Measurements from ENCODE around the gene GTPBP3. TPM values are rescaled to one million over a fixed set of nuclear protein-coding genes. Genes with fewer than 3 reads are reported as not detected.
A peak's percentile ranks its signal among the peaks of the same experiment; 100 is the strongest.

The GTPBP3 gene
- total RNA-seq, 1 donor from 2014 or later: 10.8 TPM

GRCh38 chr19:17324357-17325114 is 12.8 kb upstream of the GTPBP3 start:
- Histone ChIP-seq H3K27me3 (ENCODE audit: low read depth) (no peaks in the 10 kb centered on the region), H3K27ac (replicated peaks) (no peak overlapping the region), H3K4me3 (no peak overlapping the region), H3K36me3 (peaks cover 40% of the 10 kb centered on the region), H3K4me1 (peaks cover 12% of the 10 kb centered on the region), H3K9me3 (replicated peaks) (no peaks in the 10 kb centered on the region)
- no peak for DNase-seq
- intact Hi-C loops (cut with micrococcal nuclease): no loop called here
- TF ChIP-seq CTCF (IDR thresholded peaks at IDR 0.05; ENCODE audit: borderline replicate concordance): no peak

- intact Hi-C loops (cut with micrococcal nuclease): no loop called here
- H3K27ac ChIP-seq (replicated peaks): no peak overlapping the region
- TF ChIP-seq CTCF (IDR thresholded peaks at IDR 0.05; ENCODE audit: borderline replicate concordance): no peak
- no peak for DNase-seq
- H3K4me1 ChIP-seq: peaks cover 12% of the 10 kb centered on the region
- H3K9me3 ChIP-seq (replicated peaks): no peaks in the 10 kb centered on the region
- no peak overlapping the region for H3K4me3 ChIP-seq
- H3K27me3 ChIP-seq (ENCODE audit: low read depth): no peaks in the 10 kb centered on the region
- H3K36me3 ChIP-seq: peaks cover 34% of the 10 kb centered on the region
Observed at GRCh38 chr19:17325133-17325532, 12.2 kb upstream of the GTPBP3 start.

GRCh38 chr19:17325881-17326594 is 11.3 kb upstream of the GTPBP3 start:
- DNase-seq: no peak
- Histone ChIP-seq H3K4me3 (no peak overlapping the region), H3K27ac (replicated peaks) (peak overlapping the region; percentile 23), H3K36me3 (peaks cover 26% of the 10 kb centered on the region), H3K4me1 (peaks cover 12% of the 10 kb centered on the region), H3K9me3 (replicated peaks) (no peaks in the 10 kb centered on the region), H3K27me3 (ENCODE audit: low read depth) (no peaks in the 10 kb centered on the region)
- no peak for TF ChIP-seq CTCF (IDR thresholded peaks at IDR 0.05; ENCODE audit: borderline replicate concordance)
- intact Hi-C loops (cut with micrococcal nuclease): no loop called here

GRCh38 chr19:17326595-17326966 is 10.8 kb upstream of the GTPBP3 start:
- peaks cover 12% of the 10 kb centered on the region for H3K4me1 ChIP-seq
- H3K36me3 ChIP-seq: peaks cover 21% of the 10 kb centered on the region
- no peak for DNase-seq
- intact Hi-C loops (cut with micrococcal nuclease): no loop called here
- H3K9me3 ChIP-seq (replicated peaks): no peaks in the 10 kb centered on the region
- H3K27me3 ChIP-seq (ENCODE audit: low read depth): no peaks in the 10 kb centered on the region
- no peak overlapping the region for H3K27ac ChIP-seq (replicated peaks)
- no peak overlapping the region for H3K4me3 ChIP-seq
- TF ChIP-seq CTCF (IDR thresholded peaks at IDR 0.05; ENCODE audit: borderline replicate concordance): no peak

- no peak for DNase-seq
- no peak overlapping the region for H3K4me3 ChIP-seq
Observed at GRCh38 chr19:17327068-17327653, 10.2 kb upstream of the GTPBP3 start.

More at GRCh38 chr19:17327068-17327653, 10.2 kb upstream of the GTPBP3 start:
- intact Hi-C loops (cut with micrococcal nuclease): no loop called here
- H3K36me3 ChIP-seq: peaks cover 15% of the 10 kb centered on the region
- peaks cover 12% of the 10 kb centered on the region for H3K4me1 ChIP-seq
- no peaks in the 10 kb centered on the region for H3K9me3 ChIP-seq (replicated peaks)
- no peak overlapping the region for H3K27ac ChIP-seq (replicated peaks)
- no peaks in the 10 kb centered on the region for H3K27me3 ChIP-seq (ENCODE audit: low read depth)
- TF ChIP-seq CTCF (IDR thresholded peaks at IDR 0.05; ENCODE audit: borderline replicate concordance): no peak

Data from left ventricle myocardium inferior (tissue), 1 donor.